ENCODE data around the gene TRPV6. TPM values are rescaled to one million over a fixed set of nuclear protein-coding genes. Genes with fewer than 3 reads are reported as not detected.

Gene TRPV6
- total and polyA plus RNA-seq, 2 of the 4 experiments (the other 2 are of a cell fraction) = 0.03 TPM; not detected in 1

GRCh38 chr7:142913051-142913450 lies 27.5 kb upstream of the TRPV6 start:
- Histone ChIP-seq H2AK5ac (ENCODE audit: low read depth, low read length) (no peak overlapping the region), H3K36me3 (ENCODE audit: control insufficient read depth, insufficient read depth, low read length) (no peaks in the 10 kb centered on the region), H4K20me1 (ENCODE audit: insufficient read depth, low read length) (no peaks in the 10 kb centered on the region), H3K14ac (replicated peaks; ENCODE audit: low read depth, low read length) (no peak overlapping the region), H4K91ac (ENCODE audit: insufficient read depth, low read depth, low read length) (no peak overlapping the region), H3K9ac (ENCODE audit: low read depth, low read length) (no peak overlapping the region), H4K5ac (ENCODE audit: low read depth, low read length) (no peak overlapping the region), H3K4me3 (ENCODE audit: insufficient read depth, low read depth, low read length) (no peak overlapping the region), H3K23ac (ENCODE audit: low read depth, low read length) (no peak overlapping the region), H3K9me3 (ENCODE audit: control insufficient read depth, insufficient read depth, low read length) (peaks cover 2% of the 10 kb centered on the region; the same call in 1 of the 2 replicates), H3K79me1 (ENCODE audit: low read depth in 1 of 2, low read length in 2 of 2) (no peaks in the 10 kb centered on the region), H3K4ac (ENCODE audit: low read depth, low read length) (no peak overlapping the region), H2AK9ac (replicated peaks; ENCODE audit: low read depth, low read length, poor library complexity) (no peak overlapping the region), H2AFZ (replicated peaks; ENCODE audit: low read length, poor library complexity) (no peak overlapping the region), H2BK5ac (ENCODE audit: low read depth, low read length, poor library complexity, severe bottlenecking) (no peak overlapping the region), H3K18ac (ENCODE audit: low read depth, low read length) (no peak overlapping the region), H3K27ac (ENCODE audit: insufficient read depth, low read length) (no peak overlapping the region), H2BK120ac (ENCODE audit: low read depth, low read length) (no peak overlapping the region), H3K4me2 (ENCODE audit: low read depth, low read length) (no peak overlapping the region), H3K56ac (ENCODE audit: extremely low read depth, insufficient read depth, low read length) (no peak overlapping the region), H3K27me3 (ENCODE audit: control insufficient read depth, insufficient read depth, low read length) (no peaks in the 10 kb centered on the region), H2BK15ac (ENCODE audit: low read depth, low read length) (no peak overlapping the region), H3K4me1 (ENCODE audit: control insufficient read depth, insufficient read depth, low read length) (no peaks in the 10 kb centered on the region), H4K8ac (ENCODE audit: low read depth in 2 of 2, low read length in 2 of 2) (no peak overlapping the region), H3K9me1 (ENCODE audit: insufficient read depth, low read length) (no peaks in the 10 kb centered on the region), H2BK20ac (ENCODE audit: low read depth, low read length) (no peak overlapping the region)
- dilution Hi-C loops (cut with HindIII; ENCODE audit: low sequenced_read_pairs, unreplicated experiment) (no loop called here), intact Hi-C loops (cut with micrococcal nuclease) (no loop called here), in situ Hi-C loops (cut with MboI; ENCODE audit: low sequenced_read_pairs) (no loop called here)
- TF ChIP-seq CEBPB (IDR thresholded peaks at IDR 0.05; ENCODE audit: low read depth, low read length) (no peak), MAZ (IDR thresholded peaks at IDR 0.05; ENCODE audit: borderline replicate concordance, low read depth, low read length) (no peak), CTCF (conservative IDR thresholded peaks at IDR 0.05; ENCODE audit: low read depth, low read length) (no peak), MAFK (IDR thresholded peaks at IDR 0.05; ENCODE audit: low read depth, low read length) (no peak), SMC3 (IDR thresholded peaks at IDR 0.05; ENCODE audit: low read depth, low read length) (no peak), BHLHE40 (IDR thresholded peaks at IDR 0.05; ENCODE audit: low read depth, low read length) (no peak), RAD21 (IDR thresholded peaks at IDR 0.05; ENCODE audit: low read length) (no peak)
- ChIA-PET CTCF (no interaction called here), POLR2A (ENCODE audit: unreplicated experiment) (no interaction called here)
- WGBS, 2 experiments (ENCODE audit: extremely low coverage in 2 of 2, insufficient read length in 1 of 2) = no CpG with 5 or more reads among the region's 3 CpGs
- ATAC-seq (ENCODE audit: low read depth) = no peak
- DNase-seq = no peak
- BruUV-seq (replicated peaks) = no TSS peak
